K562 (cell line): ENCODE data around the gene GTF3C1. TPM values are rescaled to one million over a fixed set of nuclear protein-coding genes. Genes with fewer than 3 reads are reported as not detected.

ENCODE experiments used
- CEBPB ChIP-seq: fragments of 450-650 bp; IDR thresholded peaks from 2 replicates; pipeline ENCODE4 v1.6.1; 2016; ENCODE audit warnings: missing genetic modification characterization, missing compliant biosample characterization
- DPF2 ChIP-seq: fragments of 450-650 bp; IDR thresholded peaks from 2 replicates; pipeline ENCODE4 v1.6.1; 2016
- KAT2B ChIP-seq: IDR thresholded peaks from one replicate; pipeline ENCODE4 v1.6.1; 2012; ENCODE audit warnings: low read depth, mild to moderate bottlenecking, control low read depth, inconsistent platforms, low read length, moderate library complexity
- KHSRP ChIP-seq: fragments of 450-650 bp; IDR thresholded peaks from 2 replicates; pipeline ENCODE4 v1.6.1; 2017
- MTA2 ChIP-seq: fragments of 450-650 bp; IDR thresholded peaks from 2 replicates; pipeline ENCODE4 v1.6.1; 2016; ENCODE audit warnings: low read depth
- NFIX ChIP-seq: fragments of 250-450 bp; sonication (Bioruptor Pico); IDR thresholded peaks from 2 replicates; pipeline ENCODE4 v1.4.0; 2020; ENCODE audit warnings: low read depth, mild to moderate bottlenecking, moderate library complexity
- RAD21 ChIP-seq, 2 experiments: fragments of 250-450 bp in 1 of 2; fragments of 450-650 bp in 1 of 2; sonication (Bioruptor Pico) in 1 of 2; formaldehyde crosslinking in 1 of 2; IDR thresholded peaks in 1 of 2; conservative IDR thresholded peaks in 1 of 2; 2 replicates each; pipeline versions ENCODE4 v1.4.0 to v1.8.0; 2020 to 2022; ENCODE audit warnings: mild to moderate bottlenecking in 2 of 2, moderate library complexity in 1 of 2
- RFX5 ChIP-seq: IDR thresholded peaks from 2 replicates; pipeline ENCODE4 v1.6.1; 2011; ENCODE audit warnings: low read depth, mild to moderate bottlenecking, improper control_type of control experiment, low read length
- TEAD2 ChIP-seq: fragments of 450-650 bp; IDR thresholded peaks from 2 replicates; pipeline ENCODE4 v1.6.1; 2016; ENCODE audit warnings: missing genetic modification characterization, control low read depth, missing compliant biosample characterization
- ZNF184 ChIP-seq: sonication (generic); formaldehyde crosslinking; IDR thresholded peaks from 2 replicates; pipeline ENCODE4 v1.5.0; 2020; ENCODE audit warnings: missing genetic modification reagents
- ZNF212 ChIP-seq: fragments of 450-650 bp; formaldehyde crosslinking; IDR thresholded peaks from 2 replicates; pipeline ENCODE4 v1.4.0; 2020; ENCODE audit warnings: mild to moderate bottlenecking
- ZNF695 ChIP-seq: fragments of 450-650 bp; formaldehyde crosslinking; IDR thresholded peaks from 2 replicates; pipeline ENCODE4 v1.4.0; 2020; ENCODE audit warnings: mild to moderate bottlenecking, moderate library complexity
- ZNF75A ChIP-seq: fragments of 450-650 bp; formaldehyde crosslinking; IDR thresholded peaks from 2 replicates; pipeline ENCODE4 v1.4.0; 2020; ENCODE audit warnings: mild to moderate bottlenecking
- polyA plus RNA-seq, 8 experiments: library from polyadenylated mRNA; depleted of rRNA in 4 of 8; stranded (reverse) in 5 of 8; unstranded in 3 of 8; fragments of >200 nt; fragmentation: Nextera tagmentation in 2 of 8; fragmentation: Illumina TruSeq in 1 of 8; extraction: Ambion mirVana in 2 of 8; extraction: Trizol in 1 of 8; gene quantifications; 2 replicates each; pipeline versions ENCODE4 v1.2.1 to v1.2.3, GENCODE V29; 2011 to 2014; ENCODE audit warnings: inconsistent platforms in 1 of 8, missing spikeins in 1 of 8
- total RNA-seq, 7 experiments: library from RNA; depleted of rRNA in 6 of 7; stranded (reverse); fragments of >200 nt in 6 of 7; fragmentation: Illumina TruSeq in 2 of 7; extraction: Trizol in 2 of 7; gene quantifications; 2 replicates each; pipeline versions ENCODE4 v1.2.1 to v1.2.3, GENCODE V29; 2011 to 2021; ENCODE audit warnings: low replicate concordance in 1 of 7
- TF ChIP-seq, protein P1 (sequence below): fragments of 250-450 bp; sonication (Bioruptor Pico); IDR thresholded peaks from 2 replicates; pipeline ENCODE4 v1.4.0; 2020; ENCODE audit warnings: mild to moderate bottlenecking, moderate library complexity, borderline replicate concordance
- TF ChIP-seq, protein P2 (sequence below): sonication (generic); formaldehyde crosslinking; IDR thresholded peaks from 2 replicates; pipeline ENCODE4 v1.8.0; 2022; ENCODE audit warnings: mild to moderate bottlenecking, missing genetic modification reagents
- TF ChIP-seq, protein P3 (sequence below): sonication (generic); formaldehyde crosslinking; IDR thresholded peaks from 2 replicates; pipeline ENCODE4 v1.8.1; 2023; ENCODE audit warnings: mild to moderate bottlenecking, missing genetic modification reagents, moderate library complexity
- TF ChIP-seq, protein P4 (sequence below): fragments of 450-650 bp; IDR thresholded peaks from 2 replicates; pipeline ENCODE4 v1.6.1; 2016
- TF ChIP-seq, protein P5 (sequence below): fragments of 450-650 bp; formaldehyde crosslinking; IDR thresholded peaks from 2 replicates; pipeline ENCODE4 v1.4.0; 2022; ENCODE audit warnings: missing genetic modification characterization

GTF3C1 gene
- total and polyA plus RNA-seq, 9 of the 15 experiments (the other 6 are each of a cell fraction or from before 2014, with no cell fraction given): 0.72 to 63.6 (median 30.9) TPM

DNA sequence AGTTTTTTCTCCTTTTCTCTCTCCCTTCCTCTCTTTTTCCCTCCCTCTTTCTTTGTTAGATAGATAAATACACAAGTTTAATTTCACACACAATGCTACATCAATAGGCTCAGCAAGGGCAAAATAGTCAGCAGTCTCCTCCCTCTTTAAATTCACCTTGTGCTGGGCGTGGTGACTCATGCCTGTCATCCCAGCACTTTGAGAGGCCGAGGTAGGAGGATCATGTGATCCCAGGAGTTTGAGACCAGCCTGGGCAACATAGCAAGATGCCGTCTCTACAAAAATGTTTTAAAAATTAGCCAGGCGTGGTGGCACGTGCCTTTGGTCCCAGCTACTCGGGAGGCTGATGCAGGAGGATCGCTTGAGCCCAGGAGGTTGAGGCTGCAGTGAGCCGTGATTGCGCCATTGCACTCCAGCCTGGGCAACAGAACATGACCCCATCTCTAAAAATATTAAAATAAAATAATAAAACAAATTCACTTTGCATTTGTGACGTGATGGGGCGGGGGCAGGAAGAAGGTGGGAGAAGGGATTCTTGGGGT is 120.3 kb downstream of the GTF3C1 start (continued):
- TF ChIP-seq RFX5 (no peak), KHSRP (no peak), ZNF695 (CRISPR knock-in tag) (no peak), MTA2 (no peak), NFIX (CRISPR knock-in tag) (no peak), DPF2 (no peak), TEAD2 (tag) (no peak), ZNF184 (no peak), ZNF75A (CRISPR knock-in tag) (no peak), ZNF212 (no peak), KAT2B (no peak), CEBPB (tag) (0 out of 2 replicates have a peak, but pooled peaks have one; percentile 19), RAD21 (CRISPR knock-in tag; conservative IDR thresholded peaks at IDR 0.05 in 1 of 2, IDR thresholded peaks at IDR 0.05 in 1 of 2) (no peak)
- TF ChIP-seq, protein P1, sequence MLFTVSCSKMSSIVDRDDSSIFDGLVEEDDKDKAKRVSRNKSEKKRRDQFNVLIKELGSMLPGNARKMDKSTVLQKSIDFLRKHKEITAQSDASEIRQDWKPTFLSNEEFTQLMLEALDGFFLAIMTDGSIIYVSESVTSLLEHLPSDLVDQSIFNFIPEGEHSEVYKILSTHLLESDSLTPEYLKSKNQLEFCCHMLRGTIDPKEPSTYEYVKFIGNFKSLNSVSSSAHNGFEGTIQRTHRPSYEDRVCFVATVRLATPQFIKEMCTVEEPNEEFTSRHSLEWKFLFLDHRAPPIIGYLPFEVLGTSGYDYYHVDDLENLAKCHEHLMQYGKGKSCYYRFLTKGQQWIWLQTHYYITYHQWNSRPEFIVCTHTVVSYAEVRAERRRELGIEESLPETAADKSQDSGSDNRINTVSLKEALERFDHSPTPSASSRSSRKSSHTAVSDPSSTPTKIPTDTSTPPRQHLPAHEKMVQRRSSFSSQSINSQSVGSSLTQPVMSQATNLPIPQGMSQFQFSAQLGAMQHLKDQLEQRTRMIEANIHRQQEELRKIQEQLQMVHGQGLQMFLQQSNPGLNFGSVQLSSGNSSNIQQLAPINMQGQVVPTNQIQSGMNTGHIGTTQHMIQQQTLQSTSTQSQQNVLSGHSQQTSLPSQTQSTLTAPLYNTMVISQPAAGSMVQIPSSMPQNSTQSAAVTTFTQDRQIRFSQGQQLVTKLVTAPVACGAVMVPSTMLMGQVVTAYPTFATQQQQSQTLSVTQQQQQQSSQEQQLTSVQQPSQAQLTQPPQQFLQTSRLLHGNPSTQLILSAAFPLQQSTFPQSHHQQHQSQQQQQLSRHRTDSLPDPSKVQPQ (CRISPR knock-in tag): no peak
- TF ChIP-seq, protein P2, sequence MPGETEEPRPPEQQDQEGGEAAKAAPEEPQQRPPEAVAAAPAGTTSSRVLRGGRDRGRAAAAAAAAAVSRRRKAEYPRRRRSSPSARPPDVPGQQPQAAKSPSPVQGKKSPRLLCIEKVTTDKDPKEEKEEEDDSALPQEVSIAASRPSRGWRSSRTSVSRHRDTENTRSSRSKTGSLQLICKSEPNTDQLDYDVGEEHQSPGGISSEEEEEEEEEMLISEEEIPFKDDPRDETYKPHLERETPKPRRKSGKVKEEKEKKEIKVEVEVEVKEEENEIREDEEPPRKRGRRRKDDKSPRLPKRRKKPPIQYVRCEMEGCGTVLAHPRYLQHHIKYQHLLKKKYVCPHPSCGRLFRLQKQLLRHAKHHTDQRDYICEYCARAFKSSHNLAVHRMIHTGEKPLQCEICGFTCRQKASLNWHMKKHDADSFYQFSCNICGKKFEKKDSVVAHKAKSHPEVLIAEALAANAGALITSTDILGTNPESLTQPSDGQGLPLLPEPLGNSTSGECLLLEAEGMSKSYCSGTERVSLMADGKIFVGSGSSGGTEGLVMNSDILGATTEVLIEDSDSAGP: no peak
- TF ChIP-seq, protein P3, sequence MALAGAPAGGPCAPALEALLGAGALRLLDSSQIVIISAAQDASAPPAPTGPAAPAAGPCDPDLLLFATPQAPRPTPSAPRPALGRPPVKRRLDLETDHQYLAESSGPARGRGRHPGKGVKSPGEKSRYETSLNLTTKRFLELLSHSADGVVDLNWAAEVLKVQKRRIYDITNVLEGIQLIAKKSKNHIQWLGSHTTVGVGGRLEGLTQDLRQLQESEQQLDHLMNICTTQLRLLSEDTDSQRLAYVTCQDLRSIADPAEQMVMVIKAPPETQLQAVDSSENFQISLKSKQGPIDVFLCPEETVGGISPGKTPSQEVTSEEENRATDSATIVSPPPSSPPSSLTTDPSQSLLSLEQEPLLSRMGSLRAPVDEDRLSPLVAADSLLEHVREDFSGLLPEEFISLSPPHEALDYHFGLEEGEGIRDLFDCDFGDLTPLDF: no peak
- TF ChIP-seq, protein P4, sequence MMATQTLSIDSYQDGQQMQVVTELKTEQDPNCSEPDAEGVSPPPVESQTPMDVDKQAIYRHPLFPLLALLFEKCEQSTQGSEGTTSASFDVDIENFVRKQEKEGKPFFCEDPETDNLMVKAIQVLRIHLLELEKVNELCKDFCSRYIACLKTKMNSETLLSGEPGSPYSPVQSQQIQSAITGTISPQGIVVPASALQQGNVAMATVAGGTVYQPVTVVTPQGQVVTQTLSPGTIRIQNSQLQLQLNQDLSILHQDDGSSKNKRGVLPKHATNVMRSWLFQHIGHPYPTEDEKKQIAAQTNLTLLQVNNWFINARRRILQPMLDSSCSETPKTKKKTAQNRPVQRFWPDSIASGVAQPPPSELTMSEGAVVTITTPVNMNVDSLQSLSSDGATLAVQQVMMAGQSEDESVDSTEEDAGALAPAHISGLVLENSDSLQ: 0 out of 2 replicates have a peak, but pooled peaks have one; percentile 22
- TF ChIP-seq, protein P5, sequence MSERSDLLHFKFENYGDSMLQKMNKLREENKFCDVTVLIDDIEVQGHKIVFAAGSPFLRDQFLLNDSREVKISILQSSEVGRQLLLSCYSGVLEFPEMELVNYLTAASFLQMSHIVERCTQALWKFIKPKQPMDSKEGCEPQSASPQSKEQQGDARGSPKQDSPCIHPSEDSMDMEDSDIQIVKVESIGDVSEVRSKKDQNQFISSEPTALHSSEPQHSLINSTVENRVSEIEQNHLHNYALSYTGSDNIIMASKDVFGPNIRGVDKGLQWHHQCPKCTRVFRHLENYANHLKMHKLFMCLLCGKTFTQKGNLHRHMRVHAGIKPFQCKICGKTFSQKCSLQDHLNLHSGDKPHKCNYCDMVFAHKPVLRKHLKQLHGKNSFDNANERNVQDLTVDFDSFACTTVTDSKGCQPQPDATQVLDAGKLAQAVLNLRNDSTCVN (CRISPR knock-in tag): no peak
